Lower lobe of right lung (tissue), 2 donors: Measurements from ENCODE around the gene ITPK1. TPM values are rescaled to one million over a fixed set of nuclear protein-coding genes. Genes with fewer than 3 reads are reported as not detected.

Experiments
- ATAC-seq, 2 donors: fragments of 200-7000 bp; cut with Tn5 transposase; one replicate each; pipeline ENCODE4 v1.9.1; 2020 to 2022; ENCODE audit warnings: mild to moderate bottlenecking in 2 of 2, moderate library complexity in 2 of 2
- DNase-seq: peaks from one replicate; pipeline ENCODE4 v3.0.0-alpha.2; 2020
- H3K27ac ChIP-seq: fragments of 200-600 bp; one replicate; pipeline ENCODE4 v1.8.0; 2022
- H3K27me3 ChIP-seq: fragments of 200-600 bp; one replicate; pipeline ENCODE4 v1.8.0; 2022; ENCODE audit warnings: low read depth
- H3K36me3 ChIP-seq: fragments of 200-600 bp; one replicate; pipeline ENCODE4 v1.8.0; 2022; ENCODE audit warnings: mild to moderate bottlenecking
- H3K4me1 ChIP-seq: fragments of 200-600 bp; one replicate; pipeline ENCODE4 v1.8.0; 2022
- H3K4me3 ChIP-seq: fragments of 200-600 bp; one replicate; pipeline ENCODE4 v1.8.0; 2022; ENCODE audit warnings: mild to moderate bottlenecking
- H3K9me3 ChIP-seq: fragments of 200-600 bp; one replicate; pipeline ENCODE4 v1.8.0; 2022
- intact Hi-C: fragments of 100-400 bp; cut with DNase I; formaldehyde crosslinking; loops from one replicate; pipeline ENCODE4 v1.11.0; 2022
- total RNA-seq: library from RNA; stranded (reverse); fragmentation: NEBNext Ultra II Directional; extraction: Animal tissue kit (Norgen Biotek cat#: 25700); gene quantifications from one replicate; pipeline ENCODE4 v1.2.1, GENCODE V29; 2021
- TF ChIP-seq, protein P1 (sequence below): fragments of 200-600 bp; IDR thresholded peaks from one replicate; pipeline ENCODE4 v1.8.0; 2022; ENCODE audit warnings: antibody characterized with exemption, mild to moderate bottlenecking
- donor health status: DM: no; HTN: yes; CAD: no; lungs with severe emphysema.

Gene ITPK1
- total RNA-seq, 1 donor from 2014 or later, result 129 TPM

DNA sequence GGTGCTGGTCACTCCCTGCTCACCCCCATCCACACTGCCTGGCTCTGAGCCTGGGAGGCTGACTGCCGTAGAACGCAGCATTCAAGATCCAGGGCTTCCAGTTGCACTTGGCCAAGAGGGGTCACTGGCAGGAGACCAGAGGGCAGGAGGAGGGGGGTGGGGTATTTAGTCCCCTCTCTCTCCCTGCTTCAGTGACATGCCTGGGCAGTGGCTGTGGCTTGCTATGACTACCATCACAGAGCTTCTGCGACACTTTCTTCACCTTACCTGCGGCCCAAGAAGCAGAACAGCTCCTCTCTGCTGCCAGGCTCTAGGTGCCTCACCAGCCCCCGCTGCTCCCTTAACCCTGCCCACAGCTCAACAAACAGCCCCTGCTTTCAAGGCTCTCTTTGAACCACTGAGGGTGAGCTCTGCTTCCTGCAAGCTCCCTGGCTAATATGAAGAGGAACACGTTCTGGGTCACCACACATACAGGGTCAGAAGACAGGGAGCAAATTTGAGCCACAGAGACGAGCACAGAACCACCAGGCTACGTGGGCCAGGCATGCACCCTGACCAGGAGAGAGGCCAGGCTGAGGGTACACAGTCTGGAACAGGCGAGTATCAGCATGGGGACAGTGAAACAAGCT is 55.7 kb downstream of the ITPK1 start:
- no peak overlapping the region for H3K4me3 ChIP-seq
- H3K9me3 ChIP-seq, result no peaks in the 10 kb centered on the region
- peaks cover 35% of the 10 kb centered on the region for H3K4me1 ChIP-seq
- TF ChIP-seq, protein P1, sequence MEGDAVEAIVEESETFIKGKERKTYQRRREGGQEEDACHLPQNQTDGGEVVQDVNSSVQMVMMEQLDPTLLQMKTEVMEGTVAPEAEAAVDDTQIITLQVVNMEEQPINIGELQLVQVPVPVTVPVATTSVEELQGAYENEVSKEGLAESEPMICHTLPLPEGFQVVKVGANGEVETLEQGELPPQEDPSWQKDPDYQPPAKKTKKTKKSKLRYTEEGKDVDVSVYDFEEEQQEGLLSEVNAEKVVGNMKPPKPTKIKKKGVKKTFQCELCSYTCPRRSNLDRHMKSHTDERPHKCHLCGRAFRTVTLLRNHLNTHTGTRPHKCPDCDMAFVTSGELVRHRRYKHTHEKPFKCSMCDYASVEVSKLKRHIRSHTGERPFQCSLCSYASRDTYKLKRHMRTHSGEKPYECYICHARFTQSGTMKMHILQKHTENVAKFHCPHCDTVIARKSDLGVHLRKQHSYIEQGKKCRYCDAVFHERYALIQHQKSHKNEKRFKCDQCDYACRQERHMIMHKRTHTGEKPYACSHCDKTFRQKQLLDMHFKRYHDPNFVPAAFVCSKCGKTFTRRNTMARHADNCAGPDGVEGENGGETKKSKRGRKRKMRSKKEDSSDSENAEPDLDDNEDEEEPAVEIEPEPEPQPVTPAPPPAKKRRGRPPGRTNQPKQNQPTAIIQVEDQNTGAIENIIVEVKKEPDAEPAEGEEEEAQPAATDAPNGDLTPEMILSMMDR, result no peak
- H3K27ac ChIP-seq, result no peak overlapping the region
- ATAC-seq, result no peak
- no peaks in the 10 kb centered on the region for H3K27me3 ChIP-seq
- no peaks in the 10 kb centered on the region for H3K36me3 ChIP-seq
- no peak for DNase-seq
- intact Hi-C loops, result no loop called here

DNA sequence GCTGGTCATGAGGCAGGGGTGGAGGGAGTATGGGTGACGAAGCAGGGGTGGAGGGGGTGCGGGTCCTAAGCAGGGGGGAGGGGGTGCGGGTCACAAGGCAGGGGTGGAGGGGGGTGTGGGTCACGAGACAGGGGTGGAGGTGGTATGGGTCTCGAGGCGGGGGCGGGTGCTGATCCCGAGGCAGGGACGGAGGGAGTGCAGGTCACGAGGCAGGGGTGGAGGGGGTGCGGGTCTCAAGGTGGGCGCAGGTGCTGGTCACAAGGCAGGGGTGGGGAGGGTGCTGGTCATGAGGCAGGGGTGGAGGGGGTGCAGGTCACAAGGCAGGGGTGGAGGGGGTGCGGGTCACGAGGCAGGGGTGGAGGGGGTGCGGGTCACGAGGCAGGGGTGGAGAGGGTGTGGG is 56.5 kb downstream of the ITPK1 start:
- peaks cover 35% of the 10 kb centered on the region for H3K4me1 ChIP-seq
- no peaks in the 10 kb centered on the region for H3K9me3 ChIP-seq

DNA sequence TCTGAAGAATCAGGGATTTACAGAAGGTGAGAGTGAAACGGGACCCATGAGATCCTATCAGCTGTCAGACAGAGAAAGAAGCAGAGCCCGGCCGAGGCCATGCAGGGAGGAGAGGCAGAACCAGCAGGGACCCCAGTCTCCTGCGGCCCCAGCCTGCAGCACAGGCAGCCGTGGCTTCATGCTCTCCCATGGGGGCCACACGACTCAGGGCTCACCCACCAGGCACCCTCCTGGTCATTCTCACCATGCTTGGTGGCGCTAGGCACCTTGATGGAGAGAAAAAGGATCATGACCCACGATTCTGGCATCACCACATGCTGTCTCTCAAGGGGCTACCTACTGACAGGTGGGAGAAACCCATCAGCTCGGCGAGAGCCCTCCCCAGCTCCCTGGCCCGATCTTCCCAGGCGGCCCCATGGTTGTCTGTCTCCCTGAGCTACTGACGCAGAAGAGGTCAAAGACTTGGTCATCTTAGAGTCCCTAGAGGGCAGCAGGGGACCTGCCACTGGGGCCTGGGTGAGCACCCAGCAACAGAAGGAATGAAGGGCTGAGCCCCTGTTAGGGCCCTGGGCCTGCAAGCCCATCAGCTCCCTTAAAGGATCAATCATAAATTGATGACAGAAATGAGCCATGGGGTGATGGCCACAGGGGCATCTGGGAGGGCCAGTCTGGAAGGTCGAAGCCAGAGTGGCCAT is 58.0 kb downstream of the ITPK1 start:
- Histone ChIP-seq H3K36me3 (no peaks in the 10 kb centered on the region), H3K4me3 (no peak overlapping the region), H3K27ac (no peak overlapping the region), H3K9me3 (no peaks in the 10 kb centered on the region), H3K4me1 (peaks cover 35% of the 10 kb centered on the region), H3K27me3 (no peaks in the 10 kb centered on the region)
- DNase-seq (no peak), ATAC-seq (no peak)
- TF ChIP-seq, protein P1, result no peak
- intact Hi-C loops, result no loop called here

More for the DNA sequence above, 56.5 kb downstream of the ITPK1 start:
- Histone ChIP-seq H3K27ac (no peak overlapping the region), H3K36me3 (no peaks in the 10 kb centered on the region), H3K4me3 (no peak overlapping the region), H3K27me3 (no peaks in the 10 kb centered on the region)
- ATAC-seq, result no peak
- no peak for DNase-seq
- intact Hi-C loops, result no loop called here
- TF ChIP-seq, protein P1, result no peak

DNA sequence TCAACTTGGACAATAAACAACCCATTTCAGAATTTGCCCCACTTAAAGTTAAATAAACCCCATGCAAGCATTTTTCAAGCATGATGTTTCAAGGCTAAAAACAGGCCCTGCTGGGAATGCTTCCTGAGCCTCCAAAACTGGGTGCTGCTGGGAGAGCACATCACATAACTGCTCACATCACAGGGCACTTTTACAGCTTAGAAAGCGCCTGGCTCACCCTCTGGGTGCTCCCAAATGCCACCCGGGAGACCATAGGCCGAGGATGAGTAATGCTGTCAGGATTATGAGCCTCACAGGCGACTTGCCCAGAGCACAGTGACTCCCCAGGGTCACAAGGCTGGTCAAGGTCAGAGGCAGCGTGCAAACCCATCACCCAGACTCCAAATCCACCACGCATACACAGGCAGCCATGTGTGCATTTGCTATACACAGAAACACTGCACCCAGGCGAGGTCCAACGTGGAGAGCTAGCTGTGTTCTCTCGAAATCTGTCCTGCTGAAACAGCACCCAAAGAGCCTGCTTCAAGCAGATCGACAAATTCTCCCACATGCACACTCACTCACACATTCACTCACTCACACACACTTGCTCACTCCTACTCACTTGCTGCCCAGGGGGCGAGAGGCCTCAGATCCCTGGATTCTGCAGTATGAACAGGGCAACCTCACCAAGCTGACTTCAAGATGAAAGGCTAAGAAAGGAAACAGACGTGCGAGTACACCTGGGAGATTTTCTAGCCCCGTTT is 58.7 kb downstream of the ITPK1 start:
- Histone ChIP-seq H3K9me3 (no peaks in the 10 kb centered on the region), H3K4me3 (no peak overlapping the region), H3K27me3 (no peaks in the 10 kb centered on the region), H3K36me3 (no peaks in the 10 kb centered on the region), H3K4me1 (peaks cover 35% of the 10 kb centered on the region), H3K27ac (no peak overlapping the region)
- ATAC-seq (no peak), DNase-seq (no peak)
- intact Hi-C loops, result no loop called here
- TF ChIP-seq, protein P1, result no peak

DNA sequence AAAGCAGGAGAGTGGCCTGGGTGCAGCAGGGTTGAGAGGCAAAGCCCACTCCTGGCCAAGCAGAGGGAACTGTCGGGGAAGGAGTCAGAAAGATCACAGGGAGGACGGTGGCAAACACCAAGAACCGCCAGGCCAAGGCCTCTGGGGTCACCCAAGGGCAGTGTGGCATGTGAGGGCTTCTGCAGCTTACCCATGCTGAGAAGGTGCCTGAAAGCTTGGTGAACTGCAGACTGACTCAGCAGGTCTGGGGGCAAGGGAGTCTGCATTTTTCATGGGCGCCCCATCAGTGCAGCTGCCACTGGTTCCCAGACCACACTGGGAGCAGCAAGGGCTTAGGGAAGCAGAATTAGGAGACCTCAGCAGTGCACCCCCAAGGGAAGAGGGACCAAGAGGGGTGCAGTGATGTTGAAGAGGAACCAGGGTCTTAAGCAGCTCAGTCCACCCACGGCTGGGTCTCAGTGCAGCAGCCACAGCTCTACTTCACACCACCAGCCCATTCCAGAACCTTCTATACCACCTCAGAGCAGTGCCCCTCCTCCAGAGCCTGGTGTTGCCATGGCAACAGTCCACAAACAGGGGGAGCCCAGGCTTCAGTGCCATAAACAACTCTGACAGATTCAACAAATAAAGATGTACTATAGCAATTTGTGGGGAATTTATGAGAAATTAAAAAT is 59.4 kb downstream of the ITPK1 start:
- Histone ChIP-seq H3K4me1 (peaks cover 31% of the 10 kb centered on the region), H3K4me3 (no peak overlapping the region), H3K27me3 (no peaks in the 10 kb centered on the region), H3K36me3 (no peaks in the 10 kb centered on the region), H3K9me3 (no peaks in the 10 kb centered on the region), H3K27ac (no peak overlapping the region)
- peak in 1 of 2 donors; percentile 9 for ATAC-seq
- intact Hi-C loops, result no loop called here
- TF ChIP-seq, protein P1, result no peak
- DNase-seq, result no peak
